ENCODE measurements around the gene PER2. TPM values are rescaled to one million over a fixed set of nuclear protein-coding genes. Genes with fewer than 3 reads are reported as not detected.
"Not testable (repeated sequence)": the region's sequence is repeated elsewhere in the genome, so short reads cannot be mapped to it uniquely, and the experiment has no call there.

Gene PER2
- total RNA-seq, 2 donors from 2014 or later, result 6.2 to 23.7 TPM

GRCh38 chr2:238320648-238321281, 32.4 kb upstream of the PER2 start:
- H3K9me3 Mint-ChIP-seq, result no peaks in the 10 kb centered on the region
- ATAC-seq (replicated peaks), result peak; percentile 44

GRCh38 chr2:238320246-238320647, 31.8 kb upstream of the PER2 start, which contains the start of gene TRAF3IP1:
TSS of gene TRAF3IP1 (plus strand) at chr2:238320518. CDS start at chr2:238320663, 145 bp downstream.
- no peaks in the 10 kb centered on the region for H3K36me3 Mint-ChIP-seq (ENCODE audit: low read depth)
- peak within 1 kb of the TSS; percentile 38 for H3K27ac Mint-ChIP-seq
- peak; percentile 95 for ATAC-seq (replicated peaks)
- H3K4me3 Mint-ChIP-seq, result peak within 1 kb of the TSS; percentile 66
- H3K9me3 Mint-ChIP-seq, result no peaks in the 10 kb centered on the region
- peaks cover 6% of the 10 kb centered on the region for H3K4me1 Mint-ChIP-seq
- H3K27me3 Mint-ChIP-seq, result peaks cover 3% of the 10 kb centered on the region

More at GRCh38 chr2:238320648-238321281, 32.4 kb upstream of the PER2 start:
- peak overlapping the region; percentile 38 for H3K27ac Mint-ChIP-seq
- peaks cover 1% of the 10 kb centered on the region for H3K27me3 Mint-ChIP-seq
- H3K4me1 Mint-ChIP-seq, result peaks cover 6% of the 10 kb centered on the region
- peak overlapping the region; percentile 66 for H3K4me3 Mint-ChIP-seq
- H3K36me3 Mint-ChIP-seq (ENCODE audit: low read depth), result peaks cover 5% of the 10 kb centered on the region

- no peaks in the 10 kb centered on the region for H3K4me1 Mint-ChIP-seq
- no peak overlapping the region for H3K27ac Mint-ChIP-seq
- H3K27me3 Mint-ChIP-seq, result peaks cover 3% of the 10 kb centered on the region
- no peak overlapping the region for H3K4me3 Mint-ChIP-seq
- no peak for ATAC-seq (replicated peaks)
- H3K9me3 Mint-ChIP-seq, result no peaks in the 10 kb centered on the region
- no peaks in the 10 kb centered on the region for H3K36me3 Mint-ChIP-seq (ENCODE audit: low read depth)
Observed at GRCh38 chr2:238315031-238315595, 26.7 kb upstream of the PER2 start.

- Mint-ChIP-seq H3K9me3 (no peaks in the 10 kb centered on the region), H3K27me3 (peaks cover 3% of the 10 kb centered on the region), H3K27ac (no peak overlapping the region), H3K4me3 (no peak overlapping the region), H3K36me3 (ENCODE audit: low read depth) (no peaks in the 10 kb centered on the region), H3K4me1 (no peaks in the 10 kb centered on the region)
- ATAC-seq (replicated peaks), result no peak
Observed at GRCh38 chr2:238314576-238314975, 26.2 kb upstream of the PER2 start.

- H3K36me3 Mint-ChIP-seq (ENCODE audit: low read depth), result no peaks in the 10 kb centered on the region
- H3K9me3 Mint-ChIP-seq, result no peaks in the 10 kb centered on the region
- H3K4me3 Mint-ChIP-seq, result no peak overlapping the region
- peaks cover 3% of the 10 kb centered on the region for H3K27me3 Mint-ChIP-seq
- no peak for ATAC-seq (replicated peaks)
- H3K4me1 Mint-ChIP-seq, result no peaks in the 10 kb centered on the region
- no peak overlapping the region for H3K27ac Mint-ChIP-seq
Observed at GRCh38 chr2:238313991-238314350, 25.6 kb upstream of the PER2 start.

- no peak for ATAC-seq (replicated peaks)
Observed at GRCh38 chr2:238313289-238313990, 25.0 kb upstream of the PER2 start.

GRCh38 chr2:238310721-238311120, 22.3 kb upstream of the PER2 start:
- ATAC-seq (replicated peaks); H3K4me1 Mint-ChIP-seq: not testable (repeated sequence)

More at GRCh38 chr2:238313289-238313990, 25.0 kb upstream of the PER2 start:
- H3K36me3 Mint-ChIP-seq (ENCODE audit: low read depth), result no peaks in the 10 kb centered on the region
- H3K4me1 Mint-ChIP-seq, result no peaks in the 10 kb centered on the region
- no peaks in the 10 kb centered on the region for H3K9me3 Mint-ChIP-seq
- no peak overlapping the region for H3K4me3 Mint-ChIP-seq
- H3K27ac Mint-ChIP-seq, result no peak overlapping the region
- H3K27me3 Mint-ChIP-seq, result peaks cover 3% of the 10 kb centered on the region

GRCh38 chr2:238308177-238308576, 19.8 kb upstream of the PER2 start:
- H3K27me3 Mint-ChIP-seq, result no peaks in the 10 kb centered on the region
- H3K9me3 Mint-ChIP-seq, result no peaks in the 10 kb centered on the region
- no peak overlapping the region for H3K27ac Mint-ChIP-seq
- H3K4me3 Mint-ChIP-seq, result no peak overlapping the region
- ATAC-seq (replicated peaks), result no peak
- no peaks in the 10 kb centered on the region for H3K36me3 Mint-ChIP-seq (ENCODE audit: low read depth)
- no peaks in the 10 kb centered on the region for H3K4me1 Mint-ChIP-seq

More at GRCh38 chr2:238310721-238311120, 22.3 kb upstream of the PER2 start:
- H3K4me3 Mint-ChIP-seq; H3K27ac Mint-ChIP-seq; H3K36me3 Mint-ChIP-seq (ENCODE audit: low read depth); H3K27me3 Mint-ChIP-seq; H3K9me3 Mint-ChIP-seq: not testable (repeated sequence)

GRCh38 chr2:238306672-238306998, 18.2 kb upstream of the PER2 start:
- Mint-ChIP-seq H3K9me3 (no peaks in the 10 kb centered on the region), H3K4me1 (no peaks in the 10 kb centered on the region), H3K27ac (no peak overlapping the region), H3K27me3 (no peaks in the 10 kb centered on the region), H3K36me3 (ENCODE audit: low read depth) (no peaks in the 10 kb centered on the region), H3K4me3 (no peak overlapping the region)
- ATAC-seq (replicated peaks), result no peak

- no peak overlapping the region for H3K27ac Mint-ChIP-seq
- H3K27me3 Mint-ChIP-seq, result no peaks in the 10 kb centered on the region
- ATAC-seq (replicated peaks), result no peak
- no peaks in the 10 kb centered on the region for H3K36me3 Mint-ChIP-seq (ENCODE audit: low read depth)
- no peaks in the 10 kb centered on the region for H3K4me1 Mint-ChIP-seq
- no peaks in the 10 kb centered on the region for H3K9me3 Mint-ChIP-seq
- no peak overlapping the region for H3K4me3 Mint-ChIP-seq
Observed at GRCh38 chr2:238305965-238306671, 17.7 kb upstream of the PER2 start.

- Mint-ChIP-seq H3K4me1 (no peaks in the 10 kb centered on the region), H3K27me3 (no peaks in the 10 kb centered on the region), H3K9me3 (no peaks in the 10 kb centered on the region), H3K36me3 (ENCODE audit: low read depth) (no peaks in the 10 kb centered on the region), H3K27ac (no peak overlapping the region), H3K4me3 (no peak overlapping the region)
- no peak for ATAC-seq (replicated peaks)
Observed at GRCh38 chr2:238305092-238305862, 16.9 kb upstream of the PER2 start.

- Mint-ChIP-seq H3K4me3 (no peak overlapping the region), H3K4me1 (no peaks in the 10 kb centered on the region), H3K27ac (no peak overlapping the region), H3K9me3 (no peaks in the 10 kb centered on the region), H3K27me3 (no peaks in the 10 kb centered on the region), H3K36me3 (ENCODE audit: low read depth) (no peaks in the 10 kb centered on the region)
- no peak for ATAC-seq (replicated peaks)
Observed at GRCh38 chr2:238304116-238304515, 15.7 kb upstream of the PER2 start.

GRCh38 chr2:238302751-238303150, 14.3 kb upstream of the PER2 start:
- H3K4me3 Mint-ChIP-seq, result no peak overlapping the region
- H3K27me3 Mint-ChIP-seq, result no peaks in the 10 kb centered on the region
- no peaks in the 10 kb centered on the region for H3K9me3 Mint-ChIP-seq

GRCh38 chr2:238302087-238302486, 13.7 kb upstream of the PER2 start:
- Mint-ChIP-seq H3K27ac (no peak overlapping the region), H3K36me3 (ENCODE audit: low read depth) (no peaks in the 10 kb centered on the region), H3K27me3 (peaks cover 2% of the 10 kb centered on the region), H3K9me3 (no peaks in the 10 kb centered on the region), H3K4me1 (no peaks in the 10 kb centered on the region), H3K4me3 (no peak overlapping the region)
- ATAC-seq (replicated peaks), result no peak

More at GRCh38 chr2:238302751-238303150, 14.3 kb upstream of the PER2 start:
- no peak overlapping the region for H3K27ac Mint-ChIP-seq
- H3K4me1 Mint-ChIP-seq, result no peaks in the 10 kb centered on the region
- no peak for ATAC-seq (replicated peaks)
- H3K36me3 Mint-ChIP-seq (ENCODE audit: low read depth), result no peaks in the 10 kb centered on the region
